Left kidney (tissue), 2 donors: ENCODE data around the gene TBC1D9. TPM values are rescaled to one million over a fixed set of nuclear protein-coding genes. Genes with fewer than 3 reads are reported as not detected.
"Not testable (repeated sequence)": the region's sequence is repeated elsewhere in the genome, so short reads cannot be mapped to it uniquely, and the experiment has no call there.

Experiments used
- DNase-seq: peaks from one replicate; pipeline ENCODE4 v3.0.0-alpha.2; 2013
- polyA plus RNA-seq: library from polyadenylated mRNA; unstranded; fragments of 120-200 nt; gene quantifications from one replicate; pipeline ENCODE4 v1.2.1, GENCODE V29; 2013; ENCODE audit not compliant: insufficient read length

TBC1D9 gene
- polyA plus RNA-seq, 1 donor, result 62.1 TPM

DNA sequence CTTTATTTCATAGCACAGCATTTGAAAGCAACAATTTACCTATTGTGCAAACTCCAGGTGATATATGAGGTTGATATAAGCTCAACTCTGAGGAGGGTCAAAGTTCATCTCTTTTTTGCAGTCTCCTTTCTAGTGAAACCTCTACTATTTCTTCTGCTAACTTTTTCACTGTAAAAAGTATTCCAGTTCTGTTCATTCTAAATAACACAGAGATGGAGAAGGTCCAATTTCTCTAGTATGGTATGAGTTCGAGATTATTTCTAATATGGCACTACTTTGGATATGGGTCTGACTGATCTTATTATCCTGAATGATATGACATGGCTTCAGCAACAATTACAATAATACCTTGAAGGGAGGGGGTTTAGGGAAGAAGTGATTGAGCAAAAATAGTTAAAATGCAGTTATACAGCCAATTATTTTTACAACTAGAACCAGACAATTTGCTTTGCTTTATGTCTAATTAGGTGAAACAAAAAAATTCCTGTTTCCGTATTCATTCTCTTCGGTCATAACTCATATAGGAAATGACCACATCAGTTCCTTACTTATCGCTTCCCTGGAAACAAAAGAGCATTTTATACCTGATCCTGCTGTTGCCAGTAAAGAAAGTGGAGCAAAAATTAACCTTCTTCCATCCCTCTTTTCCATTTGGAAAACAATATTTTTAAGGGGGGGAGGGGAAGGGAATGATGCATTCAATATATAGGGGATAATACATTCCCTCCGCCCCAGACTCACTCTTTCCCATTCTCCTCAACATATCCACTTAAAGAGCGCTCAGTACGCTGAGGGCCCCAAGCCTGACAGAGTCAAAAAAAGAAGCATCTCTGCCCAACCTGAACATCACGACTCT, 1.0 kb downstream of the TBC1D9 start:
- DNase-seq, result no peak

DNA sequence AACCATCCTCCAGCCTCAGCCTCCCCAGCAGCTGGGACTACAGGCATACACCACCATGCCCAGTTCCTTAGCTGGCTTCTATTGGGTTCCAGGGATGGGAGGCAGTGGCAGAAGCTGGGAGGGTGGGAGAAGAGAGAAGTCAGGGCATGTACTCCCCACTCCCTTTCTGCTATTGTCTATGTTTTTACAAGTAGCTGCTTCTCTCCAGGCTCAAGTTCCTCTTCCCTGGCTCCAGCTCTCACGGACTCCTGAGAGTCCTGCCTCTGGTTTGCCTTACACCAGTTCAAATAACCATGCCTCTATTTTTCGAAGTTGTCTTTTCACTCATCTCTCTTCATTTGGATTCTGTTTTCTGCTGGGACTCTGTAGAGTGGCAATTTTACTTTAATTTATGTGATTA, 2.9 kb downstream of the TBC1D9 start:
- DNase-seq, result no peak

DNA sequence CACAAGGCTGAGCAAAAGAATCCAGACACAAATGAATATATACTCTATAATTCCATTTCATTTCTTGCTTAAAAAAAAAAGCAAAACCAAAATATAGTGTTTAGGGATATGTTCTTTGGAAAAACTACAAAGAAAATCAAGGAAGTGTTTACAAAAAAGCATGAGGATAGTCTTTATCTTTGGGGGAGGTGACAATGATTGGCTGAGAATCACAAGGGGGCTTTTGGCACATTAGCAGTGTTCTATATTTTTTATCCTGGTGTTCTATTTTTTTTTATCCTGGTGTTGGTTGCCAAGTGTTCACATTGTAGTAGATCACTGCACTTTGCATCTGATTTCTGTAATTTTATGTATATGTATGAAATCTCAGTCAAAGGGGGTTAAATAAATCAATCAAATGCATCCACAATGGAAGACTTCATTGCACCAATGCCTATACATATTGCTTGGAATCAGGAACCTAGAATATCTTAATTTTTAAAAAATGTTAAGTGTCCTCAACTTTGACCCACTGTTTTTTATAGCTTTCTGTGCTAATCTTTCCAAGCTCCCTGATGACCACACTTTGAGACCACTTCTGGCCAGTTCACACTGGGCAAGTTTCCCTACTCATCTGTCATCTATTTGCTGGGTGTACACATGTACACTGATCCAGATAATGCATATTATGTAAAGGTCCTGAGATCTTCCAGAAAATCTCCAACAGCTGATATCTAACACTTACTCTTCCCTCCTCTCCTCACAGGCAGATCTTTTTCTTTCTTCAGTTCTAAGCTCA, 3.7 kb downstream of the TBC1D9 start:
- no peak for DNase-seq

DNA sequence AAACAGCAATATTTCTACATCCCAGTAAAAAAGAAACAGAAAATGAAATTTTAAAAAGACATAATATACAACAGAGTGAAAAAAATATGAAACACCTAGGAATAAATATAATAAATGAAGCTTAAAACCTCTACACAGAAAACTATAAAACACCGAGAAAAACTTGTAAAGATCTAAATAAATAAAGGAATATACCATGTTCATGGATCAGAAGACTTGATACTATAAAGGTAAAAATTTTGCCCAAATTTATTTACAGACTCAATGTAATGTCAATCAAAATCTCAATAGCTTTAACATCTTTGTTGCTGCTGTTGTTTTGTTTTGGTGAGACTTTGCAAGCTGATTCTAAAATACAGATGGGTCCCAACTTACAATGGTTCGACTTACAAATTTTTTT, 5.7 kb downstream of the TBC1D9 start:
- no peak for DNase-seq

DNA sequence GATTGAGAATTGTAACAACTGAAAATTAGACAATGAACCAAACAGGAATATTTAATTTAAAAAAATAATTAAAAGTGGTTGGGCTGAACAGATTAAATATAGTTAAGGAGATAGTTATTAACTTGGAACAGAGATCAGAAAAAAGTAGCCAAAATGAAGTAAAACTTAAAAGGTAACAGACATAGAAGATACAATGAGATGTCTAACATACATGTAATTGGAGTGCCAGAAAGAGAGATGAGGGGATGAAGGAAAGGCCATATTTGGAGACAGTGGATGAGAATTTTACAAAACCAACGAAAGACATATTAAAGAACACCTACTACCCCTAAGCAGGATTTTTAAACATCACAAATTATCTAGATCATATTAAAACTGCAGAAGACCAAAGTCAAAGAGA, 8.0 kb downstream of the TBC1D9 start:
- no peak for DNase-seq

DNA sequence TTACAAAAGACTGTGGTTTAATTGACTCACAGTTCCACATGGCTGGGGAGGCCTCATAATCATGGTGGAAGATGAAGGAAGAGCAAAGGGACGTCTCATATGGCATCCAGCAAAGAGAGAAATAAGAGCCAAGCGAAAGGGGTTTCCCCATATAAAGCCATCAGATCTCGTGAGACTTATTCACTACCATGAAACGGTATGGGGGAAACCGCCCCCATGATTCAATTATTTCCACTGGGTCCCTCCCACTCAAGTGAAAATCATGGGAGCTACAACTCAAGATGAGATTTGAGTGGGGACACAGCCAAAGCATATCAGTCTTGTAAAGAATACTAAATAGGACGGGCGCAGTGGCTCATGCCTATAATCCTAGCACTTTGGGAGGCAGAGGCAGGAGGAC, 9.6 kb downstream of the TBC1D9 start:
- DNase-seq, result not testable (repeated sequence)

DNA sequence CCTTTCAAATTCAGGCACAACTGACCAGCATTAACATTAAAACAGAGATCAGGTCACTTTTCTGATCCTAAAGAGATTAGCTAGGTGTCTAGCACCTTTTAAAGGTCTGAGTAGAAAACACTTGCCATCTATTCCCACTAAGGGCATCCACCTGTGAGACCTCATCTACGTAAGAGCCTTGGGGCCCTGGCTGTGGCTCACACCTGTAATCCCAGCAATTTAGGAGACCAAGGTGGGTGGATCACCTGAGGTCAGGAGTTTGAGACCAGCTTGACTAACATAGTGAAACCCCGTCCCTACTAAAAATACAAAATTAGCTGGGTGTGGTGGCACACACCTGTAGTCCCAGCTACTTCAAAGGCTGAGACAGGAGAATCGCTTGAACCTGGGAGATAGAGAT, 11.8 kb downstream of the TBC1D9 start:
- no peak for DNase-seq

DNA sequence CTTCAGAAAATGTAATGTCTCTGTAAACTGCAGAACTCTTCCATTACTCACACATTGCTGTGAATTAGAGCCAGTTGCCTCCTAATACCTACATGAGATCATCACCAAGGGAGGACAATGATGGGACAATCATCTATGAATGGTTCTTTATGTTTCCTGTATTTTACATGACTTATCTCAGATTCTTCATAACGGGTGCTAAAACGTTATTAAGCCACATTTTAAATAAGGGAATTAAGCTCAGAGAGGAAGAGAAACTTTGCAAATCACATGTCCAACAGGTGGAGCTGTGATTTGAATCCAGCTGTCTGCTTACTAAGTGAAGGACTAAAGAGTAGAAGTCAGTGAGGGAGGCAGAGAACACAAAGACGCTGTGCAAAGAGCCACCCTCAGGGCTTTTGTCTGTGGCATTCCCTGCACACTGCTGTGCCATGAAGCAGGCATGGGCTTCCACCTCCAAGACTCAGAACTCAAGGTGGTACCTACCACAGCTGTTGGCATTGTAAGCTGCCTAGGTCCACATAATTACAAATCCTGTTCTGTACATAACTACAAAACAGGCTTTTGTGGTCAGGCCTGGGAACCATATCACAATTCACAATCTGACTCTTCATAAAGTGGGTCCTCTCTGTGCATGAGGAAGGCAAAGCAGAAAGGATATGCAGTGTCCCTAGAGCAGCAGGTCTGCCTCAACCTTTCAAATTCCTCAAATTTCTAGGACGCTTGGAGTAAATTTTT, 12.8 kb downstream of the TBC1D9 start:
- DNase-seq, result no peak

DNA sequence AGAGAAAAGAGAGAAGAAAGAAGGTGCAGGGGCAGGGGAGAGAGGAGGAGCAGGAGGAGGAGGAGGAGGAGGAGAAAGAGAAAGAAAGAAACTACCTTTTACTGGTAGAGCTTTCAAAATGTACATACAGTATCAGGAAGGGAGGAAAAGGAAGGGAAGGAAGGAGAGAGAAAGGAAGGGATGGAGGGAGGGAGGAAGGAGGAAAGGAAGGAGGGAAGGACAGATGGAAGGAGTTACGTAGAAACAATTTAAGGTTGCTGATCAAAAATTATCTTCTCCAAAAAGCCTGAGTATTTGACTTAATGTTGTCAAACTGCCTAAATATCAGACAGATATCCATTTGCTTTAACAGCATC, 13.4 kb downstream of the TBC1D9 start:
- DNase-seq, result no peak

DNA sequence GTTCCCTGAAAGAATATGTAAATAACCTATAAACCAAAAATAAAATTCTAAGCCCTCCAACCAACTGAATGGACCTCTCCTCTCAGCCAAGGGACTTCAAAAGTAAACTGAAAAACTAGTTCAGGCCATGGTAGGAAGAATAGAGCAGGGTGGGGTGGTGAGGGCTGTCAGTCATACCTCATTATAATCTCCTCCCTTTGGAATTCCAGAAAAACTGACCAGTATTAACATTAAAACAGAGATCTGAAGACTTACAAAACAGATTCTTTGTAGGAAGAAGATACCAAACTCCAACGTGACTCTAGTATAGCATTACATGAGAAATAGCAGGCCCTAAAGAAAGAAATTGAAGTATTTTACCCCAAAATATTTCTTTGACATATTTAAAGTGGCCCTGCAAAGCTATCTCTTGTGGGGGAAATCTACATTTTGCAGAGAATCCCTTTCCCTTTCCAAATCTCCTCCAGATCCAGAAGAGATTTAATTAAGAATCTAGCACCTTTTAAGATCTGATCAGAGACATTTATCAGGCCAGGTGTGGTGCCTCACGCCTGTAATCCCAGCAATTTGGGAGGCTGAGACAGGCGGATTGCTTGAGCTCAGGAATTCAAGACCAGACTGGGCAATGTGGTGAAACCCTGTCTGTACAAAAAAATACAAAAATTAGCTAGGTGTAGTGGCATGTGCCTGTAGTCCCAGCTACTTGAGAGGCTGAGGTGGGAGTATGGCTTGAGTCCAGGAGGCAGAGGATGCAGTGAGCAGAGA, 15.1 kb downstream of the TBC1D9 start:
- no peak for DNase-seq

DNA sequence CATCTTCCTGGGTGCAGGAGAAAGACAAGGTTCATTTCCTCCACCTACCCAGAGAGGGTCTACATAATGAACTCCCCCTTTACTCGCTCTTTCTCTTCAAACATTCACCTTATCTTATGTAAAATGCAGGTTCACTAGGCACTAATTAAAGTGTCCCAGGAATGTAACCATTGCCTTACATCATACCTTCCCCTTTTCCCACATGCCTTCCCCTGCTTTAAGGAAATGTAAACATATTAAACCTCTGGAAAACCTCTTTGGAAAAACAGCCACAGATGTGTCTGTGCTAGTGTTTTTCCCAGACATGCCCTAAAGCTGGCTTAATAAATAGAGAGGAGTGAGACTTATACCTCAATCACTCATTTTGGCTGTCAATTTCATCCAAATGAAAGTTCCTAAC, 15.8 kb downstream of the TBC1D9 start:
- no peak for DNase-seq

DNA sequence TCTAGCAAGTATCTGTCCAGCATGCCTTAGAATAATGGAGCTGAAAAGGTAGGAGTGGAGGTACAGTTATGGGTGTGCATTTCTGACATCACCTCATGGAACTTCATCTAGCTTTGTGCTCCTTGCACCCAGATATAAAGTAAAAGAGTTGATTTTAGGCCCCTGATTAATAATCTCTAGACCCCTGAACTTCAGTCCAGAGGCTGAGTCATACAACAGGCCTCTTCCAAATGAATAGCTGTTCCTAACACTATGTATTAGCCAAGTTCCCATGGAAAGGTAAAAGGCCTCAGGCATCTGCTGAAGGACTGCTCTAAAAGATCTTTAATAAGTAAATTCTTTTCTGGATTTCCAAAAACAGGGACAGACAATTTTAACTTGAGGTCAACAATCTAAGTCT, 16.2 kb downstream of the TBC1D9 start:
- DNase-seq, result no peak

DNA sequence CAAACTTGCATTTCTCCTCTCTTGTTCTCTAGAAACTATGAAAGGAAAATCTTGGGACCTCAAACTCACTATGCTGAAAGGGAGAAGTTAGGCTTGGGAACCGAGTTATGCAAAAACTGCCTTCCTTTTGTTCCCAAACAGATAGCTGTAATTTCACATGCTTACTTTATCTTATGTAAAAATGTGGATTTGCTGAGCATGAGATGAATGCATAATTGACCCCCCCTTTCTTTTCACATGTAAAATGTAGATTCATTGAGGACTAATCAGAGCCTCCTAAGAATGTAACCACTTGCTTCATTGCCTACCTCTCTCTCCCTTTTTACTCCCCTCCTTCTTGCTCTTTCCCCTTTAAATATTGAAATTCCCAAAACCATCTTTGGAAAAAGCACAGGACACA, 18.0 kb downstream of the TBC1D9 start:
- DNase-seq, result no peak

DNA sequence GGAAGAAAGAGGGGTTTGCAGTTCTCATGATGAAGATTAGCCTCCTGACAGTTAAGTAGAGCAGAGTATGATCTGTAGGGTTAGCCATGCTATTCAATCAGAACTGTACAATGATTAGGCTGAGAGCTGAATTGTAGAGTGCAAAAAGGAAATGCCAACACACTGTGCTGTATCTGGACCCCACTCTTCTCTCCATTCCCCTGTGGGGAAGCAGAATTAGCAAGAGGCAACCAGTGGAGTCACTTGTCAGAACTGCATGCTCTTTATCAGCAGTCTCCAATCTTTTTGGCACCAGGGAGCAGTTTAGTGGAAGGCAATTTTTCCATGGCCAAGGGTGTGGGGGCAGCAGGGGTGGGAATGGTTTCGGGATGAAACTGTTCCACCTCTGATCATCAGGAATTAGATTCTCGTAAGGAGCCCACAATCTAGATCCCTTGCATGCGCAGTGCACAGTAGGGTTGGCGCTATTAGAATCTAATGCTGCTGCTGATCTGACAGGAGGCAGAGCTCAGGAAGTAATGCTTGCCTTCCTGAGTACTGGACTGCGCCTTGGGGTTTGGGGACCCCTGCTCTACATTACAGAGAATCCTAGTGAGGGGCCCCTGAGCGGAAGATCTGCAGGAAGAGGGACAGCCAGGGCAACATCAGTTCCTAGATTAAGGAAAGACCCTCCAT, 19.4 kb downstream of the TBC1D9 start:
- DNase-seq, result no peak

DNA sequence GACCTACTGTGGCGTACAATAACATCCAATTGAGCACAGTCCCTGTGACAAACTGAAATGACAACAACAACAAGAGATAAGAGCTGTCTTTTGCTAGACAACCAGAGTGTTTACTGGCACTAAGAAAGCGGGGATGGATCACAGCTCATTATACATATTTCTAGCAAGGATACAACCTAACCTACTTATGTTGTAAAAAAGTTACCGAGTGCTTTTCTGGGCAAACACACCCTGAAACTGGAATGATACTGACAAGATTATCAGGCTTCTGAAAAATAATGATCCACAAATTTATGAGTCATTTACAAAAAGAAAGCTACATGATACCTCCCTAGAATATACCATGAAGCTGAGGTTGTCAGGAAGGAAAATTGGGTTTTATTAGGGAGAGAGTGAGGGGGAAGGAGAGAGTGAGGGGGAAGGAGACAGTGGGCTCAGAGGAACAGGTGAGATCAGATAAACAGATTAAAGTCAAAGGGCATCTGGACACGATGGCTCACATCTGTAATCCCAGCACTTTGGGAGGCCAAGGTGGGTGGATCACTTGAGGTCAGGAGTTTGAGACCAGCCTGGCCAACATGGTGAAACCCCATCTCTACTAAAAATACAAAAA, 20.3 kb downstream of the TBC1D9 start:
- no peak for DNase-seq

DNA sequence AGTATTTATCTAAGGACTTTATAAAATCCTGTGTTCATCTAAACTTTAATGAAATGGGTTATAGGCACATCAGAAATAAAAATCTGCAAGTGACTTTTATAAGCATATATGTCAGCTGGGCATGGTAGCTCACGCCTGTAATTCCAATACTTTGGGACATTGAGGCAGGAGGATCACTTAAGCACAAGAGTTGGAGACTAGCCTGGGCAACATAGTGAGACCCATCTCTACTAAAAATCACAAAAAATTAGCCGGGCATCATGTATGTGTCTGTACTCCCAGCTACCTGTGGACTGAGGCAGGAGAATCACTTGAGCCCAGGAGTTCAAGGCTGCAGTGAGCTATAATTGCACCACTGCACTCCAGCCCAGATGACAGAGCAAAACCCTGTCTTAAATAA, 20.9 kb downstream of the TBC1D9 start:
- DNase-seq, result no peak

DNA sequence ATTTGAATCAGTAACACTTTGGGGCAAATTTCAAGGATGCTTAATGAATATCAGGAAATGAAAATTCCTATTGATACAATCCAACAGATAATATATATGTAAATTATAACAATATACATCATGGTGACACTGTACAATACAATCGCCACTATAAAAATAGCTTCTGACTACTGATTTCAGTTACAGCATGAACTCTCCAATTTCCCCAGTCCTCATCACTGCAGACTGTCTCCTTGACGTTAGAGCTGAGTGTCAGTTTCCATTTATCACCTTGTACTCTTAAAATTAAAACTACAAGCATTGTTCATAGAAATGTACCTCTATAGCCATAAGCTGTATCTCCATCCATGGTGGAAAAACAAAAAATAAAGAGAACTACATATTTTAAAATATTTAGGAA, 23.4 kb downstream of the TBC1D9 start:
- DNase-seq, result no peak

DNA sequence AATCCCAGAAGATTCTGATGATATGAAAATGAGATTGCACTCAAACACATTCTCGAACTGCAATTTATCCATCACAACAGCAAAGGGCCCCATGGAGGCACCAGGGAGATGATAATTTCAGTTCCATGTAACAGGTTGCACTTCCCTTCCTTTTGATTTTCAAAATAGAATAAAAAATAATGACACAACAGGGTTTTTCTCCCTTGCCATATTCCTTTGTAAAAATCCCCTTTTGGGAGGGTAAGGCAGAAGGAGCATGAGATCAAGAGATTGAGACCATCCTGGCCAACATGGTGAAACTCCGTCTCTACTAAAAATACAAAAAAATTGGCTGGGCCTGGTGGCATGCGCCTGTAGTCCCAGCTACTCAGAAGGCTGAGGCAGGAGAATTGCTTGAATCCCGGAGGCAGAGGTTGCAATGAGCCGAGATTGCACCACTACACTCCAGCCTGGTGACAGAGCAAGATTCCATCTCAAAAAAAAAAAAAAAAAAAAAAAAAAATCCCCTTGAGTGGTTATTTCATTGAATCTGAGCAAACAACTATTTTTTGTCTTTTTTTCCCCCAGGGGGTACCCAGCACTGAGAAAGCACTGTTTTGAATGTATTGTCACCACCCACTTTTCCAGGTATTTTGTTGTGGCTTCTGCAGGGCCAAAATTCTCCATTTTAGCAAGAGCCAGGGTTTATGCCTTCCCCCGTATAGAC, 26.7 kb downstream of the TBC1D9 start:
- no peak for DNase-seq

DNA sequence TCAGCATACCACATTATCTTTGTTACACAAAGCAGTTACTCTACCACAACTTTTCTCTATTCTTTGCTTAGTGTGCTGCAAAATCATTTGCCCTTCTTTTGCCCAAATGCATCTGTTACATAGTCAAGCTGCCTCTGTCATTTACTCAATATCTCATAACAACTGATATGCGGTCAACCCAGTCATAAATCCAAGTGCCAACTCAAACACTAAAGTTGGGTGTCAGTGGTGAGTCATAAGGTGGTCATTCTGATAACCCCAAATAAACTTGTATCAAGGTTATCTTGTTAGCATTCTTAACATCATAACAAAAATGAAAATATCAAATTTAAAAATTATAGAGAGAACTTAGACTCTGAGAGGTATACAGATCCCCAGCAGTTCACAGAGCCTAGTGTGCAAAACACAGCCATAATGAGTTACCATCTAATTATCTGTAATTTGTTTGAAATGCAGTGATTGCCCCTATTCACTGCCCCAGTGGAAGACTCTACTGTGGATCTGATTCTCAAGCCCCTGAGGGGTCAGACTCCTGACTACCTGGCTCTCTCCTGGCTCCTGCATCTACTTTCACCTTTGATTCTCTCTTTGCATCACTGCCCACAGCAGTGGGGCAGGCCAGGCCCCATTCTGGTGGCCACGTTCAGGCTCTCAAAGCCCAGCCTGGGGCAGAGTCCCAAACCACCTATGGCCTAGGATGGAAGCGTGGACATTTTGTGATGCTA, 29.2 kb downstream of the TBC1D9 start:
- no peak for DNase-seq

DNA sequence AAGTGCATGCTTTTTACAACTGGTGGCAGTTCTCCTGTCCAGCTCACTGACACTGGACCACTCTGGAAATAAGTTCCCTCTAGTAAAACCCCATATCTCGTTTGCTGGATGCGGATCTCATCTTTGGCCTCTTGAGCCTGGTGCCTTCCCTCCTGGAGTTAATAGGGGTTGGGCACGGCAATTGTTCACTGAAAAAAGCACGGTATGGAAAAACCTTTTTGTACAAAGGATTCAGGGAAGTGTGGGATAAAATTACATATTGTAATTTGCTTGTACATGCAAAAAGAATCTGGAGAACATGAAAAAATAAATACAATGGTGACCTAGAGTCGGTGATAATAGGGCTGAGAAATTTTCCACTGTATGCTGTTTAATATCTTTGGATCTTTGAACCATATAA, 30.6 kb downstream of the TBC1D9 start:
- DNase-seq, result no peak
